LNCaP clone FGC (cell line): ENCODE measurements around the gene RB1.

Source experiments
- DNase-seq: peaks from one replicate; pipeline ENCODE4 v3.0.0-alpha.2; 2011; ENCODE audit warnings: low read depth
- H3K4me3 ChIP-seq: 2 replicates; pipeline ENCODE4 v1.5.1; 2011; ENCODE audit warnings: mild to moderate bottlenecking, low read depth, low read length, control low read depth
- TF ChIP-seq, protein P1 (sequence below): IDR thresholded peaks from 2 replicates; pipeline ENCODE4 v1.5.1; 2012; ENCODE audit warnings: mild to moderate bottlenecking; ENCODE audit not compliant: control insufficient read depth, insufficient read depth; ENCODE audit errors: extremely low read depth

Gene RB1

DNA sequence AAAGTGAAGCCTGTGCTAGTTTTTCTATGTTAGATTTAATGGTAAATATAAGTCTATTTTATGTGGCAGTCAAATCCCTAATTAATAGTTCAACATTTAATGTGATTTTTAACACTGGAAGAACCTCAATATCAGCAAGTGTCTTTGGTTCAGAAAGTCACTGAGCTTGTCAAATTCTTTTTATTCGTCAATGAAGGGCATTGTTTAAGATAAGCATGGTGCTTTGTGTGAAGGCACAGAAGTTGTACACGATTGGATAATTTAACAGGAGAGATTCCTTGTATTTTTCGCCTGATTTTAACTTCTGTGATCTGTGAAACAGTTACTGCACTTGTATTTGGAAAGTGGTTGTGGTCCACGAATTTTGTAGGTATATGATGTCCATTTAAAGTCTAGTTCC lies 30.2 kb upstream of the RB1 start:
- no peak overlapping the region for H3K4me3 ChIP-seq
- TF ChIP-seq, protein P1, sequence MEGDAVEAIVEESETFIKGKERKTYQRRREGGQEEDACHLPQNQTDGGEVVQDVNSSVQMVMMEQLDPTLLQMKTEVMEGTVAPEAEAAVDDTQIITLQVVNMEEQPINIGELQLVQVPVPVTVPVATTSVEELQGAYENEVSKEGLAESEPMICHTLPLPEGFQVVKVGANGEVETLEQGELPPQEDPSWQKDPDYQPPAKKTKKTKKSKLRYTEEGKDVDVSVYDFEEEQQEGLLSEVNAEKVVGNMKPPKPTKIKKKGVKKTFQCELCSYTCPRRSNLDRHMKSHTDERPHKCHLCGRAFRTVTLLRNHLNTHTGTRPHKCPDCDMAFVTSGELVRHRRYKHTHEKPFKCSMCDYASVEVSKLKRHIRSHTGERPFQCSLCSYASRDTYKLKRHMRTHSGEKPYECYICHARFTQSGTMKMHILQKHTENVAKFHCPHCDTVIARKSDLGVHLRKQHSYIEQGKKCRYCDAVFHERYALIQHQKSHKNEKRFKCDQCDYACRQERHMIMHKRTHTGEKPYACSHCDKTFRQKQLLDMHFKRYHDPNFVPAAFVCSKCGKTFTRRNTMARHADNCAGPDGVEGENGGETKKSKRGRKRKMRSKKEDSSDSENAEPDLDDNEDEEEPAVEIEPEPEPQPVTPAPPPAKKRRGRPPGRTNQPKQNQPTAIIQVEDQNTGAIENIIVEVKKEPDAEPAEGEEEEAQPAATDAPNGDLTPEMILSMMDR, result no peak
- no peak for DNase-seq

DNA sequence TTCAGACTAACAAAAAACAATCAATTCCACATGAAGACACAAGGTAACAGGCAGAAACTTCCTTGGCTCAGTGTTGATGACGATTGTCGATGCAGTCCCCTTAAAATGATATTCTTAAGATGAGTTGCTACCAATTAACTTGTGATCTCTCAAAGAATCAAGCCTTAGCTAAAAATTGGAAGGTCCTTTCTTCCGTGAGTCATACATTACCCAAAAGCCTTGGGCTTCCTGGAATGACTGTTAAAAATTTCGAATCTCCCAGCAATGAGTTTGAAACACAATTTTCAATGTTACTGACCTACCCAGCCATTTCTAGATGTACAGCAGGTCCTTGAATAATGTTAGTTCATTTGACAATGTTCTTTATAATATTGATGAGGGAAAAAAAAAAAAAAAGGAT lies 28.0 kb upstream of the RB1 start:
- DNase-seq, result no peak
- TF ChIP-seq, protein P1, result no peak
- H3K4me3 ChIP-seq, result no peak overlapping the region

DNA sequence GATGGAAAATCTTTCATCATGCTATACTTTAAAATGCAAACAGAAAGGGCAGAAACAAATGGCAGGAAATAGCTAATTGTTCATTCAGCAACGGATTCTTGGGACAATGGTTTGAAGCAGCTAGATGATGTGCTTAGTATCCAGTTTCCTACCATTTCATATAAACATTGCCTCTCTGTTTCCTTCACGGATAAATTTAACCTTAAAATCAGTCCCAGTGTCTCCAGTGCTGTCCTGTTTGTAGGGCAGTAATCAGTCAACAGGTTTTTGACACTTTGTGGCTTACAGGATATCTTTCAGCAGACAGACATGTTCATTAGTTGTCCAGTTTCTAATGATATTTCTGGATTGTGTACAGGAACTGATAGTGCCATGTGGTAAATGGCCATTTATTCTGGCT lies 24.7 kb upstream of the RB1 start:
- H3K4me3 ChIP-seq, result no peak overlapping the region
- TF ChIP-seq, protein P1, result no peak
- DNase-seq, result no peak

DNA sequence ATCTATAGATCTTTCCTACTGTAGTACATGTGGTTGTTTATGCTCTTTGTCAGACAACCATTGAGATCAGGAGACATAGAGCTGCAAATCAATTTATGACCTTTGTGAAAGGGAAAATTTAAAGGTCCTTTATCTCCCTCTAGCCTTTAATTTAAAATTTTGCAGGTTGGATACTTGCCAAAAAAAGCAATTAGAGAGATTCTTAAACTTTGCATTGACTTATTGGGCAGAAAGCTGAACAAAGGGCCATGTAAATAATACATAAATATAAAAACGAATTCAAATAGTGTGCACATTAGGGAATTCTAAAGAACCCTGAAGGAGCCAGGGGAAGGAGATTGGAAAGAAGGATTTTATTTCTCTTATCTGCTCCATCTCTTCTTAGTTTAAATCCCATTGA lies 22.0 kb upstream of the RB1 start:
- TF ChIP-seq, protein P1, result no peak
- no peak overlapping the region for H3K4me3 ChIP-seq
- DNase-seq, result no peak

DNA sequence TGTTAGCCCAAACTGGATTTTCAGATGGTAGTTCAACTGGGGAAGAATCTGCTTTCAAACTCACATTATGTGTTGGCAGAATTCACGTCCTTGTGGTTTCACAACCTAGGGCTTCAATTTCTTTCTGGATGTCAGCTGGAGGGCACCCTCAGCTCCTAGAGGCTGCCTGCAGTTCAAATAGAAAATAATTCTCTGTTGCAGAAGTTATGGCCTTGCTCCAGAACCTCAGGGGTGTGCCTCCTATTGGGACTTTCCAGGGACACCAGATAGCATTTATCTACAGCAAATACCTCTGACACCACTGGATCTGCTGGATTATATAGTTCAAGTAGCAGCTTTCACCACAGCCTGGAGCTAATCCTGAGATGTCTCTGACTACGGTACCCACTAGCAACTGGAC lies 11.8 kb upstream of the RB1 start:
- TF ChIP-seq, protein P1, result no peak
- no peak for DNase-seq
- H3K4me3 ChIP-seq, result no peak overlapping the region

DNA sequence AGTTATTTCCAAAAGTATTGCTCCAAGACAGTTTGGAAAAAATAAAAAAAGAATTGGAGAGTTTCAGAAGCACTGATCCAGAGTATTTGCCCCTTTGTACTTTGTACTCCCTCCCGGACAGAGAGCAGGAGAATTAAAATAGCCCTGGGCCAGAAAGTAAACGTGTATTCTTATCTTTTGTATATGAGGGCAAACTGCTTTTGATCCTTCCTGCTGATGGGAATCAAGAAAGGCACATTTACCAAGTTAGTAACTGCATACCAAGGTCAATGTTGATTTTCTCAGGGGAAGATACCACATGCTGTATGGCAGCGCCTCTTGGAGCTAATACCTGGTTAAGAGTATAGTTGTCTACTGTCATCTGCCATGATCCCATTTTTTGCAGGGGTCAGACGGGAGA lies 10.9 kb upstream of the RB1 start:
- no peak overlapping the region for H3K4me3 ChIP-seq
- no peak for DNase-seq
- TF ChIP-seq, protein P1, result no peak

DNA sequence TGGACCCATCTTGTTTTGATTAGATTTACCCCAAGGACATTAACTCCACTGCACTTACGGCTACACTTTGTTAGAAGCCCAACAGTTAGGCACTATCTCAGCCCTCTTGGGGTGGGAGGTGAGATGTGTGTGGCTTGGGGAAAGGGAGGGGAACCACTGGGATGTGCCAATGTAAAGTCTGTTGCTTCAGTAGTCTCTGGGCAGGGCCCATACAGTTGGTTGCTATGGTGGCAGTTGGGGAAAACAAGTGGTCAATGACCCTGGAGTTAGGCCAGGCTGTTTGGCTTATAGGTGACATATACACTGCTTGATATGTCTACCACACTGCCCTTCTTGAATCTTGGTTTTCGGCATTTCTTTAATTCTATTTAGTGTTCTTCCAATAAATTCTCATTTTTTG lies 8.9 kb upstream of the RB1 start:
- no peak for DNase-seq
- no peak overlapping the region for H3K4me3 ChIP-seq
- TF ChIP-seq, protein P1, result no peak
